GM18907 (cell line): ENCODE data around the gene DCP1A.
"Not testable (repeated sequence)": the region's sequence is repeated elsewhere in the genome, so short reads cannot be mapped to it uniquely, and the experiment has no call there.

Experiments used
- ATAC-seq: cut with Tn5 transposase; IDR thresholded peaks from one replicate; pipeline ENCODE4 v1.9.1; 2021; ENCODE audit warnings: mild to moderate bottlenecking, moderate library complexity; ENCODE audit not compliant: unreplicated experiment

DCP1A gene

DNA sequence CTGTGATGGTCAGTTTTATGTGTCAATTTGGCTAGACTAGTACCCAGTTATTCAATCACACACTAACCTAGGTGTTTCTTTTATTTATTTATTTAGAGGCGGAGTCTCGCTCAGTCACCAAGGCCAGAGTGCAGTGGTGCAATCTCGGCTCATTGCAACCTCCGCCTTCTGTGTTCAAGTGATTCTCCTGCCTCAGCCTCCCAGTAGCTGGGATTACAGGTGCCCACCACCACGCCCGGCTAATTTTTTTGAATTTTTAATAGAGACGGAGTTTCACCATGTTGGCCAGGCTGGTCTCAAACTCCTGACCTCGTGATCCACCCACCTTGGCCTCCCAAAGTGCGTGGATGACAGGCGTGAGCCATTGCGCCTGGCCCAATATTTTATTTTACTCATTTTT is 78.2 kb downstream of the DCP1A start:
- not testable (repeated sequence) for ATAC-seq

DNA sequence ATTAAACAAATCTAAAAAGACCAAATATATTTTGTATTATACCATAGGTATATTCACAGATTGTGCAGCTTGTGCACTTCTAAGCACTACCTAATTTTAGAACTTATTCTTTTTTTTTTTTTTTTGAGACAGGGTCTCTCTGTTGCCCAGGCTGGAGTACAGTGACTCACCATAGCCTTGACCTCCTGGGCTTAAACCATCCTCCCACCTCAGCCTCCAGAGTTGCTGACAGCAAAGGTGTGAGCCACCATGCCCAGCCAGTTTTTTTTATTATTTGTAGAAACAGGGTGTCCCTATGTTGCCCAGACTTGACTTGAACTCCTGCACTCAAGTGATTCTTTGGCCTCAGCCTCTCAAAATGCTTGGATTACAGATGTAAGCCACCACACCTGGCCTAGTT is 79.6 kb downstream of the DCP1A start:
- no peak for ATAC-seq

DNA sequence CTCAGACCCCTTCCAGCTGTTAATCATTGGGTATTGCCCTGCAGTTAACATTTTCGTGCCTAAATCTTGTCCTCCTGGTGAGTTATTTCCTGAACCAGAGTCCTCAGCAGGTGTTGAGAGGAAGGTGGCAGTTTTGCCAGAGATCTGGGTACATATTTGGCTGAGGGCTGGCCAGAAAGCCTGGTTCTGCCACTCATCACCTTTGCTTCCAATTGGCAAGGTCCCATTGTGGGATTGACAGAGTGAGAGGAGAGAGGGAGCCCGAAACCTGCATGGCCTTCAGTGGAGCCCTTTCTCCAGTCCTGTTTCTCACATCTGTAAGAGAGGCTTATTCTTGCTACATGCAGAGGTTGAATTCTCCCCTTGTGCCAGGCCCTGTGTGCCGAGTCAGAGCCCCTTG is 82.6 kb downstream of the DCP1A start:
- ATAC-seq, result no peak

DNA sequence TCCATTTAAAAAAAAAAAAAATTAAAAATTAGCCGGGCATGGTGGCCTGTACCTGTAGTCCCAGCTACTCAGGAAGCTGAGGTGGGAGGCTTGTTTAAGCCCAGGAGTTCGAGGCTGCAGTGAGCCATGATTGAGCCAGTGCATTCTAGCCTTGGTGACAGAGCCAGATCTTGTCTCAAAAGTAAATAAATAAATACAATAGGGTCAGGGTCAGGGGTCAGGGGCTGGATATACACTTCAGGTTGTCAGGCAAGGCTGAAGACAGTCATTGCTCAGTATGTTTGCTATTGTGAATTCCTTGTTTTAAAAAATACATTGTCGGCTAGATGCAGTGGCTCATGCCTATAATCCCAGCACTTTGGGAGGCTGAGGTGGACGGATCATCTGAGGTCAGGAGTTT is 83.4 kb downstream of the DCP1A start:
- ATAC-seq, result no peak

DNA sequence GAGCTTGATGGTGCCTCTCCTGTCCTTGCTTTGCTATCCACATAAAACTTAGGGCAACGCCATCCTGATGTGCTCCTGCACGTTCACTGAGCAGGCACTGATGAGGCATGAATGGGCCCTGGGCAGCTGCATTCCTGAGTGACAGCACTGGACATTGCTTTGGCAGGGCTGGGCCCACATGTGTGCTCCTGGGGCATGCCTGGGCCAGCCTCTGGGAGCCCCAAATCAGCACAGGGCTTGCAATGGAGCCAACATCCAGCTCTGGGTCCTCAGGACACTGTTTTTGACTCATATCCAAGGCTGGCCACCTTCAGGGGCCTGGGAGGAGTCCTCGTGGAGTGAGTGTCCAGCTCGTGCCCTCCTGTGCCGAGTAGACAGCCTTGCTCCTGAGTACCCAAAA is 85.6 kb downstream of the DCP1A start:
- no peak for ATAC-seq

DNA sequence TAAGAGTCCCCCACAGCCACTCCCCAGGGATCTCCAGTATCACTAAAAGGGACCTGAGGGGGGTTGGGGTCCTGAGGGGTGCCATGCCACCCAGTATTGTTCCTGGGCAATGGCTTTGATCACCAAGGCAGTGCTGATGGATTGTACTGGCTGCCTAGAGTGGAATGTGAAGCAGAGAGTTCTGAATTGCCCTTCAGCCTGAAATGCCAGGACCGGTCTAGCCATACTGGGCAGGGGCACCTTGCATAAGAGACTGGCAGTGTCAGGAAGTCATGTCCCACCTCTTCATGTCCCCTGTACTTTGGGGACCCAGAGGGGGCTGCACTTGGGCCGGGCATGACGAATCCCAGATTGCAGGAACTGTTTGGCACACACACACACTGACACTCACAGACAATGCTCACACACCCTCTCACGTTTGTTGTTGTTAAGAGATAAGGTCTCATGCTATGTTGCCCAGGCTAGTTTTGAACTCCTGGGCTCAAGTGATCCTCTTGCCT is 87.0 kb downstream of the DCP1A start:
- ATAC-seq, result no peak

DNA sequence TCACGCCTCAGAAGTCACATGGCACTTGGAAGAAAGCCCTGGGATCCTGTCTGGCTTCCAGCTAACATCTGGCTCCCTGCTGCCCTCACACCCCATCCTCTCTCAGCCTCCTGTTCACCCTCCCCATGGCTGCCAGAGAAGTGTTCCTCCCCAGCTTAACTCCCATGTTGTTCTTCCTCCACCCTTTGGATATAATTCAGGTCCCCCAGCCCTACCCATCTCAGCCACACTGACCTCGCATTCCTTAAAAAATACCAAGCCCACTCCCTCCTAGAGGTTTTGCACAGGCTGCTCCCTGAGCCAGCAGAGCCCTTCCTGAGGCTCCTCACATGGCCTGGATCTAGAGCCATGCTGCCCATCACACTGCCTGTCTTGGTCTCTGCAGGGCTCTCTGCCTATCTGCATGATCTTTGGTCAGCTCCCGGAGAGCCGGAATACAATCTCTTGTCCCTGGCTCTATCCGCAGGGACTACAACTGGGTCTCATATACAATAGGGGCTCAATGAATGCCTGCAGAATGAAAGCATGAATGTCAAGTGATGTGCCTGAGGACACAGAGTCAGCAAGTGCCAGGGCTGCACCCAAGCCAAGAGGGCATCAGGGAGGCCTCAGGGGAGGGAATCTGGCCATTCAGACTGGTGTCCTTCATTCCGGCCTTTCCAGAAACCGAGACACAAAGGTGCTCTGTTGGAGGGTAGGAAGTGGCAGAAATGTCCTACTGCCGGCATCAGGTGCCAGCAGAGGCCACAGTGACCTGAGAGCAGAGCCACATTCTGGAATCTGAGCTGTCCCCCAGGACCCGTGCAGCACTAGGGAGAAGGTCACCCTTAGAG is 87.7 kb downstream of the DCP1A start:
- no peak for ATAC-seq

DNA sequence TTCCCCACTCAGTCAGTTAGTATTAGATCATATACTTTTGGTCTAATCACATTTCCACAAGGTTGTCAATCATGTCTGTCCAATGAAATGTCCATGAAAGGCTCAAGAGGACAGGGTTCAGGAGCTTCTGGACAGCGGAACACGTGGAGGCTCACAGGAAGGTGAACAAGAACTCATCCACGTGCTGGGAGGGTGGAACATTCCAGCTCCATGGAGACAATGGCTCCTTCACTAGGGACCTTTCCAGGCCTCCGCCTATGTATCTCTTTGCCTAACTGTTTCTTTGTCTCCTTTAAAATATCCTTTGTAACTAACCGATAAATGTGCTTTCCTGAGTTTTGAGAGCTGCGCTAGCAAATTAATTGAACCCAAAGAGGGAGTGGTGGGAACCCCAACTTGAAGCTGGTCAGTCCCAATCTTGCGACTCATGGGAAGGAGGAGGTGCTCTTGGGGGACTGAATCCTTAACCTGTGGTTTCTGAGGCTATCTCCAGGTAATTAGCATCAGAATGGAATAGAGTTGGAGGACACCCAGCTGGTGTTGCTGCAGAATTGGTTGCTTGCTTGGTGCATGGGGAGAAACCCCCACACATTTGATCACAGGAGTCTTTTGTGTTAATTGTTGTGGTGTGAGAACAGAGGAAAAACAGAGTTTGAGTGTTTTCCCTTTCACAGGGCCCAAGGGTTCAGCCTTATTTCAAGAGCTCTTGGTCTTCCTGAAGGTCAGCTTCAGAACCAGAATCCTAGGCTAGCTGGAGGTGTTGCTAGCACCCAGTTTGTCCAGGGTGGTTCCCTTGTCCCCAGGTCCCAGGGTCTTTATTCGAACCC is 88.5 kb downstream of the DCP1A start:
- no peak for ATAC-seq

DNA sequence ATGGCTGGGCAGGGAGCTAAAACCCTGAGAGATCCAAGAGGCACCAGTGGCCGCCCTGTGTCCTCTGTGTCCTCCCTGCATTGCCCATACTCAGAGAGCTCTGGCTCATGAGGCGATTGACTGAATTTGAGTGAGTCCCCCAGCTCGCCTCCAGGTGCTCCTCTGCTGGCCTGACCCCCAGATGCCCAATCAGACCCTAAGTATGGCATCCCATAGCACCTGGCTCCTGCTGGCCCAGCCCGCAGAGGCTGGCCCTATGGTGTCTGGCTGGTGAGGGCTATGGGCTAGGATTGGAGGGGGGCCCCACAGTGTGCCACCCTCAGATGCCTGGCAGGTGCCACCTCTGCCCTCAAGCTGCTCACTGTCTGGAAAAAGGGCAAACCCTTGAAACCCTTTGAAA is 89.9 kb downstream of the DCP1A start:
- no peak for ATAC-seq

DNA sequence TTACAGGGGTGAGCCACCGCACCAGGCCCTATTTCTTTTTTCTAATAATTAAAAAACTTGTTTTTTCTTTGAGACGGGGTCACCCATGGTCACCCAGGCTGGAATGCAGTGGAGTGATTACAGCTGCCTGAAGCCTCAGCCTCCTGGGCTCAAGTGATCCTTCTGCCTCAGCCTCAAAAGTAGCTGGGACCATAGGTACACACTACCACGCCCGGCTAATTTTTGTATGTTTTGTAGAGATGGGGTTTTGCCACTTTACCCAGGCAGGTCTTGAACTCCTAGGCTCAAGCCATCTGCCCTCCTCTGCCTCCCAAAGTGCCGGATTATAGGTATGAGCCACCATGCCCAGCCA is 90.7 kb downstream of the DCP1A start:
- ATAC-seq, result no peak

DNA sequence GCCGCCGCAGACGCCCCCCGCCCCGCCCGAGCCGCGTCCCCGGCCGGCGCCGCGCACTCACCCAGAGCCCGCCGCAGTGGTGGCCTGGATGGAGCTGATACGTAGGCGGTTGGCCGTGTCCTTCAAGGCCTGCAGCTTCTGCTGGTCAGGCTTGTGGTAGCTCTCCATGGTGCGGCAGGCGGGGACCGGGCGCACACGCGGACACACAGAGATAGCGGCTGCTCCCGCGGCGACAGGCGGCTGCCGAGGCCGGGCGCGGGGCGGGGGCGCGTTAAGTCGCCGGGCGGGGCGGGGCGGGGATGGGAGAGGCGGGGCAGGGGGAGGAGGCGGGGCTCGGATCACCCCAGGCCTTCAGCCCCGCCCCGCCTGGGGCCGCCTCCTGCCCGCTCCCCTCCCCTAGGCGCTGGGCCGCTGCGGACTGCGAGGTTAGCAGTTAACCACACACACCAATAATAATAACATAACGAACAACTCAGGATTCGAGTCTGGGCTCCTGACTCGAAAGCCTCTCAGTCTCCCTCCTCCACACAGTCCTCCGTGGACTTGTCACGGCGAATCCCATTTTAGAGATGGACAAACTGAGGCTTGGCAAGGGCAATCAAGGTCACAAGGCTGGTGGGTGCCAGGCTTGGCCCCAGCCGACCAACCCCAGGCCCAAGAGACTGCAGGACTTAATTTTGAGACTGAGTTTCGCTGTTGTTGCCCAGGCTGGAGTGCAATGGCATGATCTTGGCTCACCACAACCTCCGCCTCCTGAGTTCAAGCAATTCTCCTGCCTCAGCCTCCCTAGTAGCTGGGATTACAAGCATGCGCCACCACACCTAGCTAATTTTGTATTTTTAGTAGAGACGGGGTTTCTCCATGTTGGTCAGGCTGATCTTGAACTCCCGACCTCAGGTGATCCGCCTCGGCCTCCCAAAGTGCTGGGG is 91.3 kb downstream of the DCP1A start, which contains the start of gene TKT:
Gene TKT, minus strand, starts transcription at position 248 of the 929 bp plus-strand sequence. Its CDS starts 80 bp downstream, at position 168.
- ATAC-seq, result peak; percentile 53

DNA sequence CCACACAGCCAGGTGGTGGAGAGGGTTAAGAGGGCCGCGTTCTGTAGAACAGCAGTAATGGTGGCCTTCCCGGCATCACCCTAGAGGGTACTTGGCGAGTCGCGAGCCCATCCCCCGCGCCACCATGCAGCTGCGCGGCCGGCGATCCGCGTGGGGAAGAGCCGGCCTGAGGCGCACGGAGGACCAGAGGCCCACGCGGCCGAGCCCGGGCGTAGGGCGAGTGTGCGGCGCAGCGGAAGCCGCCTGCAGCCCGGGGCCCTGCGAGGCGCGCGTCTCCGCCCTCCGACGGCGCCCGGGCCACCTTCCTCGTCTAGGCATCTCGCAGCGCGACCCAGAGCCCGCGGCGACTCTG is 91.9 kb downstream of the DCP1A start:
- ATAC-seq, result peak; percentile 45

DNA sequence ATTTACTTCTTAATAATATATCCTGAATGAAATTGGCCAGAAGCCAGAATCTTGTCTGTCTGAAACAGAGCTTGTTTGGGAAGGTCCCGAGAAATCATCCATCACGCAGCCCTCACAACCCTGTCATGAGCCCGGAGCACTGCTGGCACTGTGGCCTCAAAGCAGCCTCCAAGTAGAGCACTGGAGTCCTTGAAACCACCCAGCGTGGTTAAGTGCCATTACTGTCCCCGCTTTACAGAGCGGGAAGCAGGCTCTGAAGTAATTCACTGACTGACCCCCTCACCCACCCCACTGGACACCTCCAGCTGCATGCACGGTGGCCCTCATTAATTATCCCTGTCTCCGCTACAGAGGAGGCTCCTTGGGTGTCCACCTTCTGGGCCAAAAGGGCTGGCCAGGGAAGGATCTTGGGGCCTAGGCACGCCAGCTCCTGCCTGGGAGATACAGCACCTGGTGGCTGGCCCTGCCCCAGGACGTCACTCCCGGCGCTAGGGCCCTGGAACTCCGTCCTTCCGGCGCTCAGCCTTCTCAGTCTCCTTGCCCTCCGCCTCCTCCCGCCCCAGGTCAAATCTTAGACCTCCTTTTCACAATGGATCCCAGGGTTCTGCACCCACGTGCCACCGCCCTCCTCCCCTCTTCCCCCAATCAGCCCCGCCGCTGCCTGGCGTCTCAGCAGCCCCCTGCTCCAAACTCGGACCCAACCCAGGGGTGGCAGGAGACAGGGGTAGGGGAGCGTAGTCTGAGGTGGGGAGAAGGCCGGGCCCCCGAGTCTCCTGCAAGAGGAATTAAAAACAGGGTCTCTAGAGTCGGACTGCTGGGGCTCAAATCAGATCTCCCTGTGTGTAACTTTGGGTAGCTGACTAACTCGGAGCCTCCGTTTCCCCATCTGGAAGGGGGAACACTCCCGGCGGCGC is 92.6 kb downstream of the DCP1A start:
- peak; percentile 55 for ATAC-seq

DNA sequence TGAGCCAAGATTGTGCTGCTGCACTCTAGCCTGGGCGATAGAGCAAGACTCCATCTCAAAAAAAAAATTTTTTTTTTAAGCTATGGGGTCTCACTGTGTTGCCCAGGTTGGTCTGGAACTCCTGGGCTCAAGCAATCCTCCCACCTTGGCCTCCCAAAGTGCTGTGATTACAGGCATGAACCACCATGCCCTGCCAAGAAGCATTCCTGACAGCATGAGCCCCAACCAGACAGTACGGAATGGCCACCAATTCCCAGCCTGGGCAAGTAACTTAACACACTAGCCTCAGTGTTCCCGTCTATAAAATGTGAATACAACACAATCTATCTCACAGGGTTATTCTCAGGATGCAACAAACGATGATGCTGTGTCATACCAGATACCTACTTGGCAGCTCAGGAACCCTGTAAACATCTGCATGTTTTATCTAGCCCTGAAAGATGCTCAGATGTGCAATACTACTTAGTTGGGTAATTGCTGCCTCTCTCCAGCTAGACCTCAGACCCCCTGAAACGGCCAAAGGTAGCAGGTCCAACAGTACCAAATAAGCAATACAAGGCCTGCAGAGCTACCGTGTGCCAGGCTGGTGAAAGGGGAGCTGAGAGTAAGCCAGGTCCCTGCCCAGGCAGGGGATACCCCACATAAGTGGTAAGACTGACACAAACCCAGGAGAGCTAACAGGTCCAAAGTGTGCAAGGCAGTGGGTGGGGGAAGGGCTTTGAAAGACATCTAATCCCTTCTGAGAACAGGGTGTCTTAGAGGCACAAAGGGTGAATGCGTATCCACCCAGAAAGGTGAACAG is 93.4 kb downstream of the DCP1A start:
- no peak for ATAC-seq

DNA sequence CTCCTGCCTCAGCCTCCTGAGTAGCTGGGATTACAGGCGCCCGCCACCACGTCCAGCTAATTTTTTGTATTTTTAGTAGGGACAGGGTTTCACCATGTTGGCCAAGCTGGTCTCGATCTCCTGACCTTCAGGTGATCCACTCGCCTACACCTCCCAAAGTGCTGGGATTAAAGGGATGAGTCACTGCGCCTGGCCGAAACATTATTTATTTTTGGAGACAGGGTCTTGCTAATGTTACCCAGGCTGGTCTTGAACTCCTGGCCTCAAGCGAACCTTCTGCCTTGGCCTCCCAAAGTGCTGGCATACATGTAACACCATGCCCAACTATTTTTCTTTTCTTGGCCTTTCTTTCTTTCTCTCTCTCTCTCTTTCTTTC is 94.4 kb downstream of the DCP1A start:
- not testable (repeated sequence) for ATAC-seq

DNA sequence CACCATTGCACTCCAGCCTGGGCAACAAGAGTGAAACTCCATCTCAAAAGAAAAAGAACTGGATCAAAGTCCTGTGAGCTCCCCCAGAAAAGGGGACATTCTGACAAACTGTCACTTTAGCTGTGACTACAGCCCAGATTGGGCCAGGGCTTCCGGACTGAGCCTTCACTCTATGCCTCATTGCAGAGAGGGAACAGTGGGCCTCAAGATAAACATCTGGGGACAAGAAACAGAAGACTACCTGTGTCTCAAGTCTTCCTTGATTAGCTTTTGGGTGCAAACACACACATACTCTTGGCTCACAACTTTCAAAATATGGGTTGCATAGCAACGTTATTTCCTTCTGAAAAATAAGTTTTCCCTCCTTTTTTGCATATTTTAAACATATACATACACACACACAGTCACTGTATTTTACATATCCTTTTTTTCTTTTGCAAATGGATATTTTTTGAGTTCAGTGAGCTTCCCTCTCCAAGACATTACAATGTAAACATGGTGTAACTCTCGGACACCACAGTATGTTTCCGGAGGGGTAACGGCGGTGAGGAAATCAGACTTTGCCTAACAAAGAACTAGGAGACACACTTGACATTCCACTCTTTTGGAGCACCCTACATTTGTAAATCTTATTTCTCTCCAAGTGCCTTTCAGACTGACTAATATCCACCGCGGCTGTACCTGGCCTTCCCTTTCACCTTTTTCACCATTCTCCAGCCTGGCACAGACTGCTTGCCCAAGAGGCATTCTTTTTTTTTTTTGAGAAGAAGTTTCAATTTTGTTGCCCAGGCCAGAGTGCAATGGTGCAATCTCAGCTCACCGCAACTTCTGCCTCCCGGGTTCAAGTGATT is 95.0 kb downstream of the DCP1A start:
- no peak for ATAC-seq

DNA sequence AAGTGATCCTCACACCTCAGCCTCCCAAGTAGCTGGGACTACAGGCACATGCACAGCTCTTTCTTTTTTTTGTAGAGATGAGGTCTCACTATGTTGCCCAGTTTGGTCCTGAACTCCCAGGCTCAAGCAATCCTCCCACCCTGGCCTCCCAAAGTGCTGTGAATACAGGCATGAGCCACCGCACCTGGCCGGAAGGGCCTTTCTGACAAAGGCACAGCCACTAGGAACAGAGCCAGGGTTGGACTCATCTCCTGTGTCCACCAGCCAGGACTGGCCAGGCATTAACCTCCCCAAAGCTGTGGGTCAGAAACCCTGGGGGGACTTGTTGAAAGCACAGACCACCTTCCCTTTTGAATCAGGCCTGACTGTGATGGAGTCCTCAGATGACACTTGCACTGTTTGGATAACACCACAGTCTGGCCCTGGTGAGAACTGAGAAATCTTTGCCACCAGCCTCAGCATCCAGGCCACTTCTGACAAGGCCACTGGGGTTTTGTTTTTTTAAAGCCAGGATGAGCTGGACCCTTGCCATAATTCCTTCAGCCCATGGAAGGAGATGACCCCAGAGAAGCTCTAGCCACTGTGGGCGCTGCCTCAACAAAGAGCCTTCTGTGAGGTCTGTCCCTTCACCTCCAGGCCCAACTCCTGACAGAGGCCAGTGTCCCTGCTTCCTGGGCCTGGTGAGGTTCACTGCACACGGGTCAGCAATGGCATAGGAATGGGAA is 96.3 kb downstream of the DCP1A start:
- ATAC-seq, result no peak

DNA sequence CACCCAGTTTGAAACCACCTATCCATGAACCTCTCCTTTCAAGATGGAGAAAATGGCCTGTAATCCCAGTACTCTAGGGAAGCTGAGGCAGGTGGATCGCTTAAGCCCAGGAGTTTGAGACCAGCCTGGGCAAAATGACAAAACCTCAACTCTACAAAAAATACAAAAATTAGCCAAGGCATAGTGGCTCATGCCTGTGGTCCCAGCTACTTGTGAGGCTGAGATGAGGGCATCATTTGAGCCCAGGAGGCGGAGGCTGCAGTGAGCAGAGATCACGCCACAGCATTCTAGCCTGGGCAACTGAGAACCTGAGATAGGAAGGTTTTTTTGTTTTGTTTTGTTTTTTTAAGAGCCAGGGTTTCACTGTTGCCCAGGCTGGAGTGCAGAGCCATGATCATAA is 96.9 kb downstream of the DCP1A start:
- no peak for ATAC-seq
